MM.1S (cell line): ENCODE data around the gene FXYD2.

Experiments used
- DNase-seq: peaks from one replicate; pipeline ENCODE4 v3.0.0-alpha.2; 2015
- H2AFZ ChIP-seq: fragments of 300-600 bp; sonication (generic); 2 replicates; pipeline ENCODE4 v1.6.0; 2016; ENCODE audit warnings: antibody characterized with exemption, low read length
- H3F3A ChIP-seq: fragments of 300-600 bp; sonication (generic); 2 replicates; pipeline ENCODE4 v1.6.1; 2016; ENCODE audit warnings: mild to moderate bottlenecking, antibody characterized with exemption, low read length, moderate library complexity, mixed read lengths; ENCODE audit not compliant: insufficient read depth
- H3K27ac ChIP-seq: fragments of 300-600 bp; sonication (generic); 2 replicates; pipeline ENCODE4 v1.5.1; 2016; ENCODE audit warnings: mild to moderate bottlenecking, low read length
- H3K27me3 ChIP-seq: fragments of 300-600 bp; sonication (generic); replicated peaks from 2 replicates; pipeline ENCODE4 v1.6.0; 2016; ENCODE audit warnings: low read length; ENCODE audit not compliant: insufficient read depth
- H3K36me3 ChIP-seq: fragments of 300-600 bp; sonication (generic); replicated peaks from 2 replicates; pipeline ENCODE4 v1.6.1; 2016; ENCODE audit warnings: mild to moderate bottlenecking, low read length, mixed read lengths; ENCODE audit not compliant: insufficient read depth
- H3K4me1 ChIP-seq: fragments of 300-600 bp; sonication (generic); 2 replicates; pipeline ENCODE4 v1.6.1; 2016; ENCODE audit warnings: low read length, mixed read lengths
- H3K4me2 ChIP-seq: fragments of 300-600 bp; sonication (generic); 2 replicates; pipeline ENCODE4 v1.6.0; 2016; ENCODE audit warnings: low read depth, low read length
- H3K4me3 ChIP-seq: fragments of 300-600 bp; sonication (generic); 2 replicates; pipeline ENCODE4 v1.5.1; 2016; ENCODE audit warnings: low read length, mixed read lengths
- H3K79me2 ChIP-seq: fragments of 300-600 bp; sonication (generic); 2 replicates; pipeline ENCODE4 v1.6.1; 2016; ENCODE audit warnings: mixed run types, low read length, mixed read lengths
- H3K9ac ChIP-seq: fragments of 300-600 bp; sonication (generic); 2 replicates; pipeline ENCODE4 v1.6.1; 2016; ENCODE audit warnings: low read length, mixed read lengths
- H3K9me2 ChIP-seq: fragments of 300-600 bp; sonication (generic); replicated peaks from 2 replicates; pipeline ENCODE4 v1.6.1; 2016; ENCODE audit warnings: mild to moderate bottlenecking, low read length, mixed read lengths; ENCODE audit not compliant: insufficient read depth
- H3K9me3 ChIP-seq: fragments of 300-600 bp; sonication (generic); replicated peaks from 2 replicates; pipeline ENCODE4 v1.6.1; 2016; ENCODE audit warnings: mild to moderate bottlenecking, low read length, mixed read lengths; ENCODE audit not compliant: insufficient read depth
- H4K20me1 ChIP-seq: fragments of 300-600 bp; sonication (generic); 2 replicates; pipeline ENCODE4 v1.6.1; 2016; ENCODE audit warnings: mild to moderate bottlenecking, low read length, moderate library complexity, mixed read lengths; ENCODE audit not compliant: insufficient read depth
- EZH2 ChIP-seq: fragments of 300-600 bp; sonication (generic); optimal IDR thresholded peaks from 2 replicates; pipeline ENCODE3; 2017; ENCODE audit warnings: low read depth, mild to moderate bottlenecking, antibody characterized with exemption, low read length, mixed read lengths
- EZH2phosphoT487 ChIP-seq: fragments of 300-600 bp; sonication (generic); IDR thresholded peaks from 2 replicates; pipeline ENCODE4 v1.6.1; 2018; ENCODE audit warnings: antibody characterized with exemption, low read length
- TF ChIP-seq, protein P1 (sequence below): fragments of 300-600 bp; sonication (generic); IDR thresholded peaks from 2 replicates; pipeline ENCODE4 v1.5.1; 2016; ENCODE audit warnings: antibody characterized with exemption, low read length, mixed read lengths

Gene FXYD2

DNA sequence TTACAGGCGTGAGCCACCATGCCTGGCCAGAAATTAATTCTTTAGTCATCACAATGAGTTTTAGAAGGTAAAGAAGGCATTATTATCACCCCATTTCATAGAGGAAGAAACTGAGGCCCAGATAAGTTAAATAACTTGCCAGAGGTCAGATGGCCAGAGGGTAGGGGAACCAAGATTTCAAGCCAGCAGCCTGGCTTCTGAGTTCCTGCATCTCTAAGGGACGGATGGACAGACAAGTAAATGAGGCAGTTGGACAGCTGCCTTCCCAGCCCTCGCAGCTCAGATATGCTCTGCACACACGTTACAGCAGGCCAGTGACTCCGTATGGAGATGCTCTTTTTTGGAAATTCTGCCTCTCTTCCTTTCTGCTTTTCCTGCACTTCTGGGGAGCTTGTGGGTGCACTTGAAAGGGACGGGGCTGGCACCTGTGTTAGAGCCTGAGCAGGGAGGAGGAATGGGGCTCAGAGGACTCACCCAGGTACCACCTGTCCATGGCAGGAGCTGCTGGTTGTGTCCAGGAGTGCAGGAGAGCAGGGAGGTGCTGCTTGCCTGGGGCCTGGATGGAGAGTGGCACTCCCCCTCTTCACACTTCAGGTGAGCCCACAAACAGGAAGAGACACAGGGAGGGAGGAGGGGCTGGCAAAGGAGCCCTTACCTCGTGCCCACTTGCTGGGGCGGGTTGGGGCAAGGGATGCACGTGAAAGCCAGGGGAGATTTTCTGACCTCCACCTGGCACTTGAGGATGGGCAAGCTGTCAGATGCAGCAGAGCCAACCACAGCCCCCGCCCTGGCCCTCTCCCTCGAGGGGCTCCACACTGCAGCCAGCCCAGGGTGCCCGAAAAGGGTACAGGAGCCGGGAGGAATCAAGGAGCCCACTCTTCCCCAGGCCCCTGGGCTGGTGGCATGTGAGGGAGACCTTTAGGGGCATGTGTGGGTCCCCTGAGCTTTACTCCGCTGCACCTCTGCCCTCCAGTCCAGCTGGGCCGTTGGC lies 3.3 kb upstream of the FXYD2 start:
- Histone ChIP-seq H3K9me3 (no peaks in the 10 kb centered on the region), H3F3A (no peaks in the 10 kb centered on the region), H3K36me3 (no peaks in the 10 kb centered on the region), H3K9ac (no peak overlapping the region), H3K79me2 (no peaks in the 10 kb centered on the region), H3K4me1 (no peaks in the 10 kb centered on the region), H3K4me2 (no peak overlapping the region), H3K27me3 (peaks cover 61% of the 10 kb centered on the region), H4K20me1 (no peaks in the 10 kb centered on the region), H3K4me3 (no peak overlapping the region), H3K9me2 (no peaks in the 10 kb centered on the region), H2AFZ (no peak overlapping the region), H3K27ac (no peak overlapping the region)
- no peak for DNase-seq
- TF ChIP-seq EZH2phosphoT487 = no peak
- TF ChIP-seq, protein P1, sequence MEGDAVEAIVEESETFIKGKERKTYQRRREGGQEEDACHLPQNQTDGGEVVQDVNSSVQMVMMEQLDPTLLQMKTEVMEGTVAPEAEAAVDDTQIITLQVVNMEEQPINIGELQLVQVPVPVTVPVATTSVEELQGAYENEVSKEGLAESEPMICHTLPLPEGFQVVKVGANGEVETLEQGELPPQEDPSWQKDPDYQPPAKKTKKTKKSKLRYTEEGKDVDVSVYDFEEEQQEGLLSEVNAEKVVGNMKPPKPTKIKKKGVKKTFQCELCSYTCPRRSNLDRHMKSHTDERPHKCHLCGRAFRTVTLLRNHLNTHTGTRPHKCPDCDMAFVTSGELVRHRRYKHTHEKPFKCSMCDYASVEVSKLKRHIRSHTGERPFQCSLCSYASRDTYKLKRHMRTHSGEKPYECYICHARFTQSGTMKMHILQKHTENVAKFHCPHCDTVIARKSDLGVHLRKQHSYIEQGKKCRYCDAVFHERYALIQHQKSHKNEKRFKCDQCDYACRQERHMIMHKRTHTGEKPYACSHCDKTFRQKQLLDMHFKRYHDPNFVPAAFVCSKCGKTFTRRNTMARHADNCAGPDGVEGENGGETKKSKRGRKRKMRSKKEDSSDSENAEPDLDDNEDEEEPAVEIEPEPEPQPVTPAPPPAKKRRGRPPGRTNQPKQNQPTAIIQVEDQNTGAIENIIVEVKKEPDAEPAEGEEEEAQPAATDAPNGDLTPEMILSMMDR = no peak
- no peak for TF ChIP-seq EZH2

DNA sequence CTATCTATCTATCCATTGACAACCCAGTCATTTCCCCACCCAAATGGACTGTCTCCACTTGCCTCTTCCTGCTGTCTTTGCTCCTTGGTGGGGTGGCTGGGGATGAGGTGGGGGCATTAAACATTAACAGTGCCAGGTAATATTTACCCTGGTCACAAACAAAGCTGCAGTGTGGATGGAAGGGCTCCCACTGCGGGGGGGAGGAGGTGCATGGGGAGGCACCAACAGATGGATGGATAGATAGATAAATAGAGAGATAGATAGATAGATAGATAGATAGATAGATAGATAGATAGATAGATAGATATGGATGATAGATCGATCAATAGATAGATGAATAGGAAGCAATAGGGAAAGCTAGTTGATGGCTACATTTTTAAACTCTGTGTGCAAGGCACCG lies 2.3 kb upstream of the FXYD2 start:
- H3K27me3 ChIP-seq = peaks cover 66% of the 10 kb centered on the region
- H3K9me3 ChIP-seq = no peaks in the 10 kb centered on the region
- no peaks in the 10 kb centered on the region for H3K79me2 ChIP-seq
- H3K27ac ChIP-seq = no peak overlapping the region
- no peaks in the 10 kb centered on the region for H3K4me1 ChIP-seq
- H2AFZ ChIP-seq = no peak overlapping the region
- no peaks in the 10 kb centered on the region for H3K36me3 ChIP-seq
- no peak overlapping the region for H3K9ac ChIP-seq
- DNase-seq = no peak
- no peaks in the 10 kb centered on the region for H3K9me2 ChIP-seq
- no peak for TF ChIP-seq EZH2phosphoT487
- TF ChIP-seq, protein P1 = no peak
- TF ChIP-seq EZH2 = no peak
- H3F3A ChIP-seq = no peaks in the 10 kb centered on the region
- no peak overlapping the region for H3K4me3 ChIP-seq
- no peak overlapping the region for H3K4me2 ChIP-seq
- H4K20me1 ChIP-seq = no peaks in the 10 kb centered on the region

DNA sequence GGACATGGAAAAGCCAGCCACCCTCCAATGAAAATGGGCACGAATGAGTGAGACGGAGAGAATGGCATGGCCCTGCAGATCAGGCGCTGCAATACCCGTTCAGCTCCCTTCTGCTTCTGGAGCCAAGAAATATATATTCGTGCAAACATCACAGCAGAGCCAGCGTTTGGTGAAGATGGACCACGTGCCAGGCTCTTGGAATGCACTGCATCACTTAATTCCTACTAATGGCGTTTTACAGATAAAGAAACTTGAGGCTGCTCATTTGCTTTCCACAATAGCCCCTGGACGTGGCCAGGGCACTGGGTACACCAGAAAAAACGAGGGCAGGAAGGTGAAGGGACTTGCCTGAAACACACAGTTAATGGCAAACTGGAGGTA lies 1.6 kb upstream of the FXYD2 start:
- Histone ChIP-seq H3K4me1 (no peaks in the 10 kb centered on the region), H3K36me3 (no peaks in the 10 kb centered on the region), H3K9ac (no peak overlapping the region), H3K27me3 (peaks cover 66% of the 10 kb centered on the region), H3K79me2 (no peaks in the 10 kb centered on the region), H3K4me3 (no peak overlapping the region), H2AFZ (no peak overlapping the region), H3K27ac (no peak overlapping the region), H4K20me1 (no peaks in the 10 kb centered on the region), H3K9me2 (no peaks in the 10 kb centered on the region), H3F3A (no peaks in the 10 kb centered on the region), H3K4me2 (no peak overlapping the region), H3K9me3 (no peaks in the 10 kb centered on the region)
- no peak for DNase-seq
- TF ChIP-seq EZH2phosphoT487 = no peak
- TF ChIP-seq, protein P1 = no peak
- no peak for TF ChIP-seq EZH2
